Upper lobe of right lung (tissue), 1 donor: Measurements from ENCODE around the gene HBZ. TPM values are rescaled to one million over a fixed set of nuclear protein-coding genes. Genes with fewer than 3 reads are reported as not detected.
"Not testable (repeated sequence)": the region's sequence is repeated elsewhere in the genome, so short reads cannot be mapped to it uniquely, and the experiment has no call there.

Experiments
- ATAC-seq: fragments of 200-7000 bp; cut with Tn5 transposase; one replicate; pipeline ENCODE4 v1.9.1; 2020; ENCODE audit warnings: mild to moderate bottlenecking, moderate library complexity
- DNase-seq: peaks from one replicate; pipeline ENCODE4 v3.0.0-alpha.2; 2020
- H3K27ac ChIP-seq: fragments of 200-600 bp; one replicate; pipeline ENCODE4 v1.8.0; 2022
- H3K27me3 ChIP-seq: fragments of 200-600 bp; one replicate; pipeline ENCODE4 v1.8.0; 2022; ENCODE audit warnings: mild to moderate bottlenecking
- H3K36me3 ChIP-seq: fragments of 200-600 bp; one replicate; pipeline ENCODE4 v1.8.0; 2022
- H3K4me1 ChIP-seq: fragments of 200-600 bp; one replicate; pipeline ENCODE4 v1.8.0; 2022
- H3K4me3 ChIP-seq: fragments of 200-600 bp; one replicate; pipeline ENCODE4 v1.8.0; 2022; ENCODE audit warnings: mild to moderate bottlenecking
- H3K9me3 ChIP-seq: fragments of 200-600 bp; one replicate; pipeline ENCODE4 v1.8.0; 2022
- CTCF ChIP-seq: fragments of 200-600 bp; IDR thresholded peaks from one replicate; pipeline ENCODE4 v1.8.0; 2022; ENCODE audit warnings: antibody characterized with exemption
- intact Hi-C: fragments of 100-400 bp; cut with DNase I; formaldehyde crosslinking; loops from one replicate; pipeline ENCODE4 v1.11.0; 2022
- total RNA-seq: library from RNA; stranded (reverse); fragmentation: NEBNext Ultra II Directional; extraction: Animal tissue kit (Norgen Biotek cat#: 25700); gene quantifications from one replicate; pipeline ENCODE4 v1.2.1, GENCODE V29; 2021
- donor health status: DM: no; HTN: yes; CAD: no; lungs with severe emphysema.

The HBZ gene
- total RNA-seq, 1 donor from 2014 or later = not detected

GRCh38 chr16:119295-119694 is 33.1 kb upstream of the HBZ start:
- no peak overlapping the region for H3K27ac ChIP-seq

GRCh38 chr16:119835-120491 is 32.5 kb upstream of the HBZ start:
- intact Hi-C loops = no loop called here
- DNase-seq (no peak), ATAC-seq (no peak)
- H3K4me1 ChIP-seq = peaks cover 3% of the 10 kb centered on the region
- H3K36me3 ChIP-seq = peaks cover 23% of the 10 kb centered on the region
- no peak for TF ChIP-seq CTCF
- no peaks in the 10 kb centered on the region for H3K9me3 ChIP-seq
- H3K4me3 ChIP-seq = no peak overlapping the region
- H3K27me3 ChIP-seq = no peaks in the 10 kb centered on the region
- no peak overlapping the region for H3K27ac ChIP-seq

More at GRCh38 chr16:119295-119694, 33.1 kb upstream of the HBZ start:
- Histone ChIP-seq H3K36me3 (peaks cover 18% of the 10 kb centered on the region), H3K27me3 (no peaks in the 10 kb centered on the region), H3K4me1 (peaks cover 3% of the 10 kb centered on the region), H3K4me3 (no peak overlapping the region), H3K9me3 (no peaks in the 10 kb centered on the region)
- TF ChIP-seq CTCF = no peak
- no peak for ATAC-seq
- no peak for DNase-seq
- intact Hi-C loops = no loop called here

- DNase-seq (no peak), ATAC-seq (no peak)
- Histone ChIP-seq H3K4me3 (no peak overlapping the region), H3K27ac (no peak overlapping the region), H3K36me3 (peaks cover 23% of the 10 kb centered on the region), H3K4me1 (peaks cover 3% of the 10 kb centered on the region), H3K27me3 (no peaks in the 10 kb centered on the region), H3K9me3 (no peaks in the 10 kb centered on the region)
- intact Hi-C loops = no loop called here
- TF ChIP-seq CTCF = no peak
Measured at GRCh38 chr16:120756-121155, 31.7 kb upstream of the HBZ start.

- ATAC-seq = no peak
- no peak for DNase-seq
- Histone ChIP-seq H3K9me3 (no peaks in the 10 kb centered on the region), H3K4me1 (peaks cover 3% of the 10 kb centered on the region), H3K27ac (peak overlapping the region; percentile 24), H3K4me3 (no peak overlapping the region), H3K27me3 (no peaks in the 10 kb centered on the region), H3K36me3 (peaks cover 13% of the 10 kb centered on the region)
- intact Hi-C loops = no loop called here
- no peak for TF ChIP-seq CTCF
Measured at GRCh38 chr16:122361-122760, 30.1 kb upstream of the HBZ start.

GRCh38 chr16:123558-124350 is 28.7 kb upstream of the HBZ start:
- intact Hi-C loops, H3K27me3 ChIP-seq, ATAC-seq, DNase-seq, H3K4me1 ChIP-seq, H3K4me3 ChIP-seq, H3K27ac ChIP-seq, H3K9me3 ChIP-seq: not testable (repeated sequence)
- peaks cover 13% of the 10 kb centered on the region for H3K36me3 ChIP-seq

- DNase-seq = no peak
- Histone ChIP-seq H3K27ac (no peak overlapping the region), H3K36me3 (peaks cover 13% of the 10 kb centered on the region), H3K4me3 (no peak overlapping the region), H3K27me3 (no peaks in the 10 kb centered on the region), H3K4me1 (no peaks in the 10 kb centered on the region), H3K9me3 (no peaks in the 10 kb centered on the region)
- no peak for TF ChIP-seq CTCF
- no peak for ATAC-seq
- intact Hi-C loops = no loop called here
Measured at GRCh38 chr16:125011-125410, 27.4 kb upstream of the HBZ start.
